ENCODE data around the gene ZBTB3.
A peak's percentile ranks its signal among the peaks of the same experiment; 100 is the strongest.
"Not testable (repeated sequence)": the region's sequence is repeated elsewhere in the genome, so short reads cannot be mapped to it uniquely, and the experiment has no call there.

ZBTB3 gene

DNA sequence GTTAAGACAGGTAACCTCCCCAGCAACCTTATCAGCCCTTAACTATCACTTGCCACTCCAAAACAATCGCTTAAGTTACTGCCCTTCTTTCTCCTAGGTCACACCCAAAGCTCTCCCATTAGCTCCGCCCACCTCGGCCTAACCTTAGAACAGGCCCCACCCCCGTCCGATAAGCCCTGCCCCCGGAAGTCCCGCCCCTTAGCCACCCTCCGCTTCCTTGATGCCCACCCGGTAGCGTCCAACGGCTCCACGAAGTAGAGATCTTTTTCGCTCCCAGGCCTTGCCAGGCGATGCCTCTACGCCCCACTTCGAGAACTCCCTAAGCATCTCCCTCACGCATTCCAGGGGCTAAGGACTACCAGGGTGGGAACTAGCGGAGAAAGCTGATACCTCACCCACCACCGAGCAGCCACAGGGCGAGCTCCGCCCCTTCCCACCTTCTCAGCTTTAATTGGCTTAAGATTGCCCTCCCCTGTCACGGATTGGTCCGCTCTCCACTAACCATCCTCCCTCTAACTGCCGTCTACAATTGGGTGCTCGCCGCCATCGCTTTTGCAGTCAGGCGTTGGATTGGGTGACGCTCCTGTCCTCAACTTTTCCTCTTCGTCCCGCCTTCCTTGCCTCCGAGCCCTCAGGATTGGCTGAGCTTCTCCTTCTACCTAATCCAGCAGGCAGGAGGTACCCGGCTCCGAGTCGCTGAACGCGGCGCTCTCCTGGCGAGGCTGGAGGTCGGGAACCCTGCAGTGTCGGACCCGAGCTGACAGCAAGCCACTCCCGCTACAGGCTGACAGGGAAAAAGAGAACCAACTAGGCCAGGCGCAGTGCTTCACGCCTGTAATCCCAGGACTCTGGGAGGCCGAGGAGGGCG lies at the start of gene ZBTB3:
Gene ZBTB3 (minus strand): TSS at position 425 of the 868 bp plus-strand sequence. CDS start 496 bp downstream, outside the sequence.
- DNase-seq (ENCODE audit: low read depth), result peak; percentile 99

DNA sequence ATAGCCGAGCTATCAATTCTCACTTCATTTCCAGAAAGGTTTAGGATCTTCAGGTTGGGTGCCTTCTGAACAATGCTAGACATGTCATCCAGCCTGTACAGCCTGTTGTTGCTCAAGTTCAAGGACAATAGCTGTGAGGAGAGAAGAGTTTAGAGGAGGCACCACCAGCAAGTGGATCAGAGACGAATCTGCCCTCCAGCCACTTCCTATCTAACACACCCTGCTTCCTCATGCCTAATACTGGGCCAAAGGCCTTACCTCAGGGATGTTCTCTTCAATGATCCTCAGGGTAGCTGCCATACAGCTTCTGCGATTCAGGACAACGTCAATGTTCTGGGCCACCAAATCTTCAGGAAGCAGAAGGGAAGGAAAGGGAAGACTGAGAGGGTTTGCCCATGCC lies 47.1 kb upstream of the ZBTB3 start:
- DNase-seq (ENCODE audit: low read depth), result no peak

DNA sequence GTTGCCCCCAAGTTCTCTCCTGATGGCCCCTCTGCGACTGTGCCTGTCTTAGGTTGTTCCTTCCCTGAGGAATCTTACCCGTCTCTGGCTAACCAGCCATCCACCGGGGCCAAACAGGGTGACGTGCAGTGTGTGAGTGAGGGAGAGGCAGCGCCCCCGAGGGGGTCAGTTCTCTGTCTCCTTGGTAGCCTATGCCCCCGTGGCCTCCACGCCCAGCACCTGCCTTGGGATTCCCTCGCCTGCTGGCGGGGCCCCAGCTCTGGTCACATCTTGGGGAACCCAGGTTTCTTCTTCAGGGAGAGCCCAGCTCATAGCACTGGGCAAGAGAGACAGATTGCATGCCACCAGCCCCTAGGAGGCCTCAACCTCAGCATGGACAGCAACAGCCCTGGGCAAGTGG lies 45.5 kb upstream of the ZBTB3 start:
- DNase-seq (ENCODE audit: low read depth), result no peak

DNA sequence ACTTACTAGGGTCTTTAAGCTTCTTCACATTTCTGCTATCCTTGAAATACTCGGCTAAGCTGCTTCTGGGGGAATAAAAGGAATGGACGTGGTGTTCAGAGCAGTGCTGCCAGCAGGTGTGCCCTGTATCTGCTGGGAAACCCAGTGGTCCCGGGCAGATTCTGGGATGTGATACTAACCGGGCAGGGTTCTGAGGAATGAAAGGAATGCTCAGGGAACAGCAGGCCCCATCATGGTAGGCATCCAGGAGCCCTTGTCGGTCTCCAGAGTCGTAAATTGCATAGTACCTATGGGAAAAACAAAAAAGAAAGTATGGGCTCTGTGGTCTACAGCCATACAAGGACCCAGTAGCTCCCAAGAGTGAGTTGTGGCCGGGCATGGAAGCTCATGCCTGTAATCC lies 42.3 kb upstream of the ZBTB3 start:
- DNase-seq (ENCODE audit: low read depth), result no peak

DNA sequence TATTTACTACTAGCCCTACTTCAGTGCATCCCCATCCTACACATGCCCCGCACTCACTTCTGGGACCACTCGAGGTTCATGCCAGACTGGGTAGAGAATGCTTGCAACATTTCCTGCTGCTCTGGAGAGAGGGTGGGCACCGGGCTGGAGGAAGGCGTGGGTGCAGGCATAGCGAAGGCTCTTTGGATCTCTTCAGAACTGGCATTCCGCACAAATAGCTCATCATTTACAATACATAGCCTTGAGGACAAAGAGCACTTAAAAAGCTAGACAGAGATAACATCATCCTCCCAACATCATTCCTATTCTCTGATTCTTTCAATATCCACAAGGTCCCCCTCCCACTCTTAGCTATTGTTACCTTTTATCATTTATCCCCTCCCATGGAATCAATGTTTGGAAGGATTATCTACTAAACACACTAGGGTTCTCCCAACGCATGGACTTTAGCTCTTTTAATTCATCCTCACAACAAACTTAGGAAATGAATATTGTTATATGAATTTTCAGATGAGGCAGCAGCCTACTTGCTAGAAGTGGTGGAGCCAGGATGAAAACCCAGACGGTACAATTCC lies 40.3 kb upstream of the ZBTB3 start:
- DNase-seq (ENCODE audit: low read depth), result no peak

DNA sequence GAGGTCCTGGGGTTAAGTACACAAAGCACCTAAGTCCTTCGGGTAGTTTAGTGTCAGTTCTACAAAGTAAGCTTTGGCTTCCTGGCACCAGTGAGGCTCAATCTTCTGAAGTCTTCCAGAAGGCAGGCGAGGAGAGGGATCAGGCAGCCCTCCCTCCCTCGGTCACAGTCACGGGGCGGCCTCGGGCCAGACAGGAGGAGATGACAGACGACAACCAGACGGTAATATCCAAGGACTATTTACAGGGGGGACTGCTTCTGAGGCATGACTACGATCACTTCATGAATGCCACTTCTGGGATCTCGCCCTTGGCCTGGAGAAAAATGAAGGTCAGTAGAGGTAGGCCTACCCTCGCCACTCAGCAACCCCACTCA lies 38.2 kb upstream of the ZBTB3 start:
- no peak for DNase-seq (ENCODE audit: low read depth)

DNA sequence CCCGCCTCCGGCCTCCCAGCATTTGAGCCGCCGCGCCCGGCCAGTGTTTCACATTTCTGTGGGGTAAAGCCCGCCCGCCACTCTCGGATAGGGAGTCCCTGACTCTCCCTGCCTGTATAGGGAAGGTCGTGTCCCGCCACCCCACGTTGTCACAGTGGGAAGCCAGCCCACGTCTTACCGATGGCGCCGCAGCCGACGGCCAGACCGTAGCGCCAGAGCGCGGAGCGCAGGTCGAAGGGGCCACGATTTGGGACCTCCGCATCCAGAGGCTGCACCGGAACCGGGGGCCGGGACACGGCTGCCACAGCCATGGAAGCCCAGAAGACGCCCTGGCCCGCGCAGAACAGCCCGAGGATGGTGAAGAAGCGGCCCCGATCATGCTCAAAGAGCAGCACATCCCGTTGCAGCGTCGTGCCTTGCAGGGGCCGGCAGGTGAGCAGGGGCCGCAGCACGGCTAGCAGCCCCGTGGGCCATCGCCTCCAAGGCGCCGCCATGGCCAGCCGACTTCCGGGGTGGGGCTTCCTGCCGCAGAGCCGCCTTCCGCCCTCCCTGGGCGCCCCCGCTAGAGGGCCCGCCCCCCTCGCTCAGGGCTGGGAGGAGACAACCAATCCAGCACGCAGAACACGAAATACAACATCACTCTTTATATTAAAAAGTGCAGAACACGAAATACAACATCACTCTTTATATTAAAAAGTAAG lies 37.7 kb upstream of the ZBTB3 start, which contains the start of gene TMEM223:
Gene TMEM223 (minus strand): TSS at position 506 of the 701 bp plus-strand sequence. CDS start 12 bp downstream, at position 494.
- DNase-seq (ENCODE audit: low read depth), result no peak

DNA sequence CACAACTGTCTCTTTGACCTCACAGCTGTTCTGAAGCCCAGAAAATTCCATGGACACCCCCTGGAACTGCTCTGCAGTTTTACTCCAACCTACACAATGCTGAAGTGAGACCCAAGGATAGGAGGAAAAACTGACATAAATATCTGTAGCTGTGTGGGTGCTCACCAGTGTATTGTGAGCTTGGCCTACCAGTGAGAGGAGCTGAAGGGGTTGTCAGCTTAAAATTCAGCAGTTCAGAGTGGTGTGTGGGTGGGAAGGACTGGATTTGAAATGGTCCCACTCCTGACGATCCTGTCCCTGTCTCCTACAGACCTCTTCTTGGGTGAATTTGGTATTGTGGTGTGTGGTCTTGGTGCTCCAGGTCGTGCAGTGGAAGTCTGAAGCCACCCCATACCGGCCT lies 35.6 kb upstream of the ZBTB3 start:
- DNase-seq (ENCODE audit: low read depth), result no peak

DNA sequence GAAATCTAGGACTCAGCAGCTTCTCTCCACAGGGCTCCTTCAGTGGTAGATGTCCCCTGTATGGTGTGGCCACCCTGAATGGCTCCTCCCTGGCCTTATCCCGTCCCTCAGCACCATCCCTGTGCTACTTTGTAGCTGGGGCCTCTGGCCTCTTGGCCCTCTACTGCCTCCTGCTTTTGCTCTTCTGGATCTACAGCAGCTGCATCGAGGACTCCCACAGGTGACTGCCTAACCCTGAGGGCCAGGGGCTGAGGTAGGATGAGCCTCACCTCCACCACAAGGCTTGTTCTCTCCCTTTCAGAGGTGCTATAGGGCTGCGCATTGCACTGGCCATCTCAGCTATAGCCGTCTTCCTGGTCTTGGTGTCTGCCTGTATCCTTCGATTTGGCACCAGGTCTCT lies 35.0 kb upstream of the ZBTB3 start:
- no peak for DNase-seq (ENCODE audit: low read depth)

DNA sequence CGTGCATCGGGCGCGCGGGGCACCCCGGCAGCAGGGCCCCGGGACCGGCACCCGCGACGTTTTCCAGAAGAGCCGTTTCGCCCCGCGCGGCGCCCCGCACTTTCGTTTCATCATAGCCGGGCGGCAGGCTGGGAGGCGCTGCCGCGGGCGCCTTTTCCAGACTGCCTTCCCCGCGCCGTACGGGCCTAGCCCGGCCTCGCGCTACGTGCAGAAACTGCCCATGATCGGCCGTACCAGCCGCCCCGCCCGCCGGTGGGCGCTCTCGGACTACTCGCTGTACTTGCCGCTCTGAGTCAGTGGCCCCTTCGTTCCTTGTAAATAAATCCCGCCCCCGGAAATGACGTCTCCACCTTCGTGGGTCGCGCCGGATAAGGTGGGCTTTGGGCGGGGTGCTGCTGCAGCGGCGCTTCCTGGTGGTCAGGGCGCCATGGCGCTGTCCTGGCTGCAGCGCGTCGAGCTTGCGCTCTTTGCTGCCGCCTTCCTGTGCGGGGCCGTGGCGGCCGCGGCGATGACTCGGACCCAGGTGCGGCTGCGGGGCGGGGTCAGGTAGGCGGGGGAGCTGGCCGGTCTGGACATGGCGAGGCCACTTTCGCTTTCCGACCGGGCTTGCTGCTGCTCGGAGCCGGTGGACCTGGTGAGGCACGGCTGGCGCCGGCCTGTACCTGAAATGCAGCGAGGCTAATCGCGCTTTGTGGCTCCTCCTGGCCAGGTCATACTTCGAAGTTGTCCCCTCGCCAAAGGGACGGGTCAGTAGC lies 33.2 kb upstream of the ZBTB3 start, which contains the start of gene TMEM179B:
Gene TMEM179B (plus strand): TSS at position 398 of the 755 bp plus-strand sequence. CDS start 30 bp downstream, at position 428.
- DNase-seq (ENCODE audit: low read depth), result peak; percentile 96

DNA sequence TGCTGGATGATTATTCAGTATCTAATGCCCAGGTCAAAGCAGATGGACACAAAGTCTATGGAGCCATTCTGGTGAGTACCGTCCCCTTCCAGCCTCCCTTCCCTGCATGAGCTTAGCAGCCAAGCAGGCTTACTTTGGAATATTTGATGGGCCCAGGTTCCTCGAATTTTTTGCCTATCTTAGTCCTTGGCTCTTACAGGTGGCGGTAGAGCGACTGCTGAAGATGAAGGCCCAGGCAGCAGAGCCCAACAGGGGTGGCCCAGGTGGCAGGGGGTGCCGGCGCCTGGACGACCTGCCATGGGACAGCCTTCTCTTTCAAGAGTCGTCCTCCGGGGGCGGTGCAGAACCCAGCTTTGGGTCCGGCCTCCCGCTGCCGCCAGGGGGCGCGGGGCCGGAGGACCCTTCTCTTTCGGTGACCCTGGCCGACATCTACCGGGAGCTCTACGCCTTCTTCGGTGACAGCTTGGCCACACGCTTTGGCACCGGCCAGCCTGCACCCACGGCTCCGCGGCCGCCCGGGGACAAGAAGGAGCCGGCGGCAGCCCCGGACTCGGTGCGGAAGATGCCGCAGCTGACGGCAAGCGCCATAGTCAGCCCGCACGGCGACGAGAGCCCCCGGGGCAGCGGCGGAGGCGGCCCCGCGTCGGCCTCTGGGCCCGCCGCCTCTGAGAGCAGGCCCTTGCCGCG lies 32.5 kb upstream of the ZBTB3 start:
- peak; percentile 62 for DNase-seq (ENCODE audit: low read depth)

DNA sequence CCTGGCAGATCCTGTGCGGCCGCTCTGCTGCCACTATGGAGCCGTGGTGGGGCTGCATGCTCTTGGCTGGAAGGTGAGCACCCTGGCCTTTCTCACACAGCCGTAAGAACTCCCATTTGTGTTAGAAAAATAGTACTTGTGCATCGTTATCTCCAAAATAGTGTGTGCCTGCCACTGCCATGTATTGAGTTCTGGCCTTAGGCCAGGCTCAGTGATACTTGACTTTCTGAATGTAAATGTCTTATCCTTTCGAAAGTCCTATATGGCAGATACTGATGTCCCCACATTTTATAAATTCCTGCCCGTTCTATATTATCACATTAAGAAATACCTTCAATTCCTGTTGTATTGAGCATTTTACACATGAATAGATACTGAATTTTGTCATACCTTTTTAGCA lies 28.8 kb upstream of the ZBTB3 start:
- DNase-seq (ENCODE audit: low read depth), result no peak

DNA sequence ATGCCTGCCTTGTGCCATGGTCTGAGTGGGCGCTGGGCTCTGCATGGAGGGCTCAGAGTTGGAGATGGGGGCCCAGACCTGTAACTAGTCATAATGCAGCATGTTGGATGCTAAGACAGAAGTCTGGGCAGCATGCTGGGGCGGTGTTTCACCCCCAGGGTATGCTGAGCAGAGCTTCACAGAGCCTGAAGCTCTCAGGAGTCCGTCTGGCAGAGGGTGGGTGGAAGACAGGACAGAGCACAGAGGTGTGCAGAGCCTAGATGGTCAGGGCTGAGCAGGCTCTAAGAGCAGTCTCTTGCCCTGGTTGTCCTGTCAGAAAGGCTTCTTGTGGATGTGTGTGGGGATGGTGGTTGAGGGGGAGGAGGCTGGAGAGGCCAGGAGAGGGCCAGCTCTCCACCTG lies 24.5 kb upstream of the ZBTB3 start:
- DNase-seq (ENCODE audit: low read depth), result no peak

DNA sequence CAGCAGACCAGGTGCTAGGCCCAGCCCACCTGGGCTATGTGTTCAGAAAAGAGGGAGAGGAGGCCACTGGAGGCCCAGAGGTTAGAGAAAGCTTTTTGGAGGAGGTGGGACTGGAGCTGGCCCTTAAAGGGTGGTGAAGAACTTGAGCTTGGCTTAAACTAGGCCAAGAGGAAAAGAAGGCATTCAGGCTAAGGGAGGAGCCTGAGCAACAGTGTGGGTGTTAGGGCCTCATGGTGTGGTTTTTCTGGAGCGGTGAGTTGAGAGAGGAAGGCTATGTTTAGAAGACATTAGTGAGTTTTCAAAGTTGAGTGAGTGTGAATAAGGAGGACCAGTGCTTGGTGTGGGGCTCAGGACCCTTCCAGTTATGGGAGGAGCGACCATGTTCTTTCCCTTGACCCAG lies 23.4 kb upstream of the ZBTB3 start:
- no peak for DNase-seq (ENCODE audit: low read depth)

DNA sequence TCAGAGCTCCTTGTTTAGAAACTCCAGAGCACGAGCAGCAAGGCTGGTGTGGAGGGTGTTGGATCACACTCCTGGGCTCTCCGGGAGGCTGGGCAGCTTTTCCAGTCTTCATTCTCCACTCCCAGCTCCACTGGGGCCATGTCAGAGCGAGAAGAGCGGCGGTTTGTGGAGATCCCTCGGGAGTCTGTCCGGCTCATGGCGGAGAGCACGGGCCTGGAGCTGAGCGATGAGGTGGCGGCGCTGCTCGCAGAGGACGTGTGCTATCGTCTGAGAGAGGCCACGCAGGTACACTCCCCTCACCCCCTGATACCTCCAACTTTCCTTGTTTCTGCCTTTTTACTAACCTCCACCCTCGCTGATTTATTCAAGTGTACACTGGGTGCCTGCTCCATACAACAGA lies 21.7 kb upstream of the ZBTB3 start:
- no peak for DNase-seq (ENCODE audit: low read depth)

DNA sequence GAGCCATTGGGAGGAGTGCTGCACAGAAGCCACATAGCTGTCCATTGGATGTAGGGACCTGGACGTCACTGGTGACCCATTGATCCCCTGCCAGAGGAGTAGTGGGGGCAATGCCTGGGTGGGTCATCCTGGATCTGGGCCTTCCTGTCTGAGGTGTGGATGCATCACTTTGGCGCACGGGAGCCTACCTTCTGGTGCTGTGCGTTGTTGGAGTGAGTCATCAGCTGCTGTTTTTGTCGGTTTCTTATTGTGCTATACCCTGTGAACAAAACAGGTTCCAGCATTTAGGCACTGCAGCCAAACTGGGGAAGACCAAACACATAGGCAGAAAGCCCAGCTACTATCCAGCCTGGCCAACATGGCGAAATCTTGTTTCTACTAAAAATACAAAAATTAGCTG lies 20.4 kb upstream of the ZBTB3 start:
- DNase-seq (ENCODE audit: low read depth), result no peak

DNA sequence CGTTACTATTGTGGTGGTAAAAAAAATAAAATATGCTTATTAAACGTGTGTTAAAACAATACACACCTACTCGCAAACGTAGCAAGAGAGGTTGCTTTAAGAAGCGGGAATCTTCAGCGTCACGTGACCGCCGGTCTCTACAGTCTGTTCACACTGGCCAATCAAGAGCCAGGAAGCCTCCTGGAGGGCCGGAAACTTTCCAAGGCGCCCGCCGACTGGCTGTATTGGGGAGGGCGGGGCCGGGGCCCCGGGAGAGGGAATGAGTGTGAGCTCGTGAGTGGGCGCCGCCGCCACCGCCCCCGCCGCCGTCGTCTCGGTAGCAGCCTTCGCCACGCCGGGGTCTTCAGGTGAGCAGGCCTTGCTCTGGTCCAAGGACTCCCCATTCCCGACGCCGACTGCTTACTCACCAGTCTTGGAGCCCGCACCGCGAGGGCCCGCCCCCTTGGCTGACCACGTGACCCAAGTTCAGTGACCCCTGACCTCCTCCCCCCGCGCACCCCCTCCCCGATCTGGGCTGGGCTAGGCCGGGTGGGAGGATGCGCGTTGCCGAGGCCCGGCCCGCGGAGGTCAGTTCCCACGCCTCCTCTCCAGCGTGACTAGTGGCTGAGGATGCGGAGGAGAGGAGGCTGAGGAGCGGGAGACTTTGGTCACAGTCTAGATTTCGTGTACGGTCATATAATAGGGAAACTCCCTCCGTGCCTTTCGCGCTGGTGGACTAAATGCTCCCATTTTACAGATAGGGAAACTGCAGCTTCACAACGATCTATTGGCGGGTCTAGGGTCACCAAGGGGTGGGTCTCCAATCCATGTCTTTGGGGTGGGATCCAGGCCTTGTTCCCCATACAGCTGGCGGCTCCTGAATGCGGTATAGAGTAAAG lies 17.4 kb upstream of the ZBTB3 start, which contains the start of gene TAF6L:
Gene TAF6L (plus strand): TSS at position 253 of the 878 bp plus-strand sequence. CDS start 4,388 bp downstream, outside the sequence.
- peak; percentile 95 for DNase-seq (ENCODE audit: low read depth)

DNA sequence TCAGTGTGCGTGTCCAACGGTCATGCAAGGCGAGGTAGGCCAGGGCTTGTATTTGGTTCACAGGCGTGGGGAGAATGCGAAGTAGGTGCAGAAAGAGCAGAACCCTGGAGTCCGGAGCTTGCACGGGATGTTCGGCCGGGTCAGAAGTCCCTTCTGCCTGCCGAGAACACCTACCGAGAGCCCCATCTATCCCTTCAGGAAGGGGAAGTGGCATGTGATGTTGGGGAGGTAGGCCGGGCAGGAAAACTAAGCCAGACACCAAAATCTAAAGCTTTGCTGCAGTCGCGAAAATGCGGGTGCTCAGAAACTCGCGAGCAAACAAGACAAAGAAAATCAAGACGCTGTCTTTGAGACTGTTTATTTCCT lies 16.8 kb upstream of the ZBTB3 start:
- DNase-seq (ENCODE audit: low read depth), result no peak

DNA sequence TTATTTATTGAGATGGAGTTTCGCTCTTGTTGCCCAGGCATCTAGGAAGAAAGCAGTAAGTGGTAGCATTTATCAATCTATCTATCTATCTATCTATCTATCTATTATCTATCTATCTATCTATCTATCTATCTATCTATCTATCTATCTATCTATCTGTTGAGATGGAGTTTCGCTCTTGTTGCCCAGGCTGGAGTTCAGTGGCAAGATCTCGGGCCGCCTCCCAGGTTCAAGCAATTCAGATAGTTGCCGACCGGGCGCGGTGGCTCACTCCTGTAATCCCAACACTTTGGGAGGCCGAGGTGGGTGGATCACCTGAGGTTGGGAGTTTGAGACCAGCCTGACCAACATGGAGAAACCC lies 6.9 kb upstream of the ZBTB3 start:
- not testable (repeated sequence) for DNase-seq (ENCODE audit: low read depth)

All from fibroblast of the conjunctiva (primary cell).